Mononuclear cell (primary cell): ENCODE measurements around the gene SLC39A11. TPM values are rescaled to one million over a fixed set of nuclear protein-coding genes. Genes with fewer than 3 reads are reported as not detected.

Experiments
- H3K27me3 ChIP-seq: 2 replicates; pipeline ENCODE4 v1.6.0; 2011; ENCODE audit warnings: low read length, control low read depth; ENCODE audit not compliant: insufficient read depth
- H3K4me1 ChIP-seq: 2 replicates; pipeline ENCODE4 v1.5.1; 2011; ENCODE audit warnings: mild to moderate bottlenecking, low read length, control low read depth; ENCODE audit not compliant: insufficient read depth
- H3K4me3 ChIP-seq: 2 replicates; pipeline ENCODE4 v1.5.1; 2011; ENCODE audit warnings: mild to moderate bottlenecking, low read length, moderate library complexity
- H3K9me3 ChIP-seq: 2 replicates; pipeline ENCODE4 v1.5.1; 2011; ENCODE audit warnings: low read depth, mild to moderate bottlenecking, control low read depth, low read length
- total RNA-seq: library from RNA; depleted of rRNA; stranded (reverse); fragments of >200 nt; gene quantifications from one replicate; pipeline ENCODE4 v1.2.3, GENCODE V29; 2012

The SLC39A11 gene
- total RNA-seq, 1 donor, result 14.4 TPM

- no peaks in the 10 kb centered on the region for H3K9me3 ChIP-seq
- no peaks in the 10 kb centered on the region for H3K27me3 ChIP-seq
- no peak overlapping the region for H3K4me3 ChIP-seq
- H3K4me1 ChIP-seq, result no peaks in the 10 kb centered on the region
Measured at GRCh38 chr17:72677108-72677507, 415.4 kb downstream of the SLC39A11 start.

GRCh38 chr17:72672729-72673128 is 419.8 kb downstream of the SLC39A11 start:
- no peaks in the 10 kb centered on the region for H3K9me3 ChIP-seq
- no peaks in the 10 kb centered on the region for H3K4me1 ChIP-seq
- no peaks in the 10 kb centered on the region for H3K27me3 ChIP-seq
- H3K4me3 ChIP-seq, result no peak overlapping the region

GRCh38 chr17:72671016-72671415 is 421.5 kb downstream of the SLC39A11 start:
- Histone ChIP-seq H3K9me3 (no peaks in the 10 kb centered on the region), H3K4me1 (no peaks in the 10 kb centered on the region), H3K4me3 (no peak overlapping the region), H3K27me3 (no peaks in the 10 kb centered on the region)

- Histone ChIP-seq H3K27me3 (no peaks in the 10 kb centered on the region), H3K9me3 (no peaks in the 10 kb centered on the region), H3K4me1 (no peaks in the 10 kb centered on the region), H3K4me3 (no peak overlapping the region)
Measured at GRCh38 chr17:72667096-72668063, 425.1 kb downstream of the SLC39A11 start.

GRCh38 chr17:72665852-72666851 is 426.3 kb downstream of the SLC39A11 start:
- no peaks in the 10 kb centered on the region for H3K27me3 ChIP-seq

GRCh38 chr17:72662827-72663190 is 429.7 kb downstream of the SLC39A11 start:
- Histone ChIP-seq H3K9me3 (no peaks in the 10 kb centered on the region), H3K4me1 (no peaks in the 10 kb centered on the region), H3K27me3 (no peaks in the 10 kb centered on the region), H3K4me3 (no peak overlapping the region)

More at GRCh38 chr17:72665852-72666851, 426.3 kb downstream of the SLC39A11 start:
- no peak overlapping the region for H3K4me3 ChIP-seq
- H3K4me1 ChIP-seq, result no peaks in the 10 kb centered on the region
- no peaks in the 10 kb centered on the region for H3K9me3 ChIP-seq

- Histone ChIP-seq H3K27me3 (no peaks in the 10 kb centered on the region), H3K4me1 (no peaks in the 10 kb centered on the region), H3K9me3 (no peaks in the 10 kb centered on the region), H3K4me3 (no peak overlapping the region)
Measured at GRCh38 chr17:72661945-72662826, 430.3 kb downstream of the SLC39A11 start.

GRCh38 chr17:72661116-72661944 is 431.2 kb downstream of the SLC39A11 start:
- Histone ChIP-seq H3K9me3 (no peaks in the 10 kb centered on the region), H3K27me3 (no peaks in the 10 kb centered on the region), H3K4me1 (no peaks in the 10 kb centered on the region), H3K4me3 (no peak overlapping the region)

- no peaks in the 10 kb centered on the region for H3K9me3 ChIP-seq
- no peaks in the 10 kb centered on the region for H3K27me3 ChIP-seq
- no peak overlapping the region for H3K4me3 ChIP-seq
- H3K4me1 ChIP-seq, result no peaks in the 10 kb centered on the region
Measured at GRCh38 chr17:72660274-72661115, 432.0 kb downstream of the SLC39A11 start.

GRCh38 chr17:72659811-72660210 is 432.7 kb downstream of the SLC39A11 start:
- Histone ChIP-seq H3K27me3 (no peaks in the 10 kb centered on the region), H3K9me3 (no peaks in the 10 kb centered on the region), H3K4me1 (no peaks in the 10 kb centered on the region), H3K4me3 (no peak overlapping the region)

- no peak overlapping the region for H3K4me3 ChIP-seq
- no peaks in the 10 kb centered on the region for H3K27me3 ChIP-seq
- no peaks in the 10 kb centered on the region for H3K9me3 ChIP-seq
- H3K4me1 ChIP-seq, result no peaks in the 10 kb centered on the region
Measured at GRCh38 chr17:72658675-72659074, 433.8 kb downstream of the SLC39A11 start.

GRCh38 chr17:72657467-72658317 is 434.8 kb downstream of the SLC39A11 start:
- no peaks in the 10 kb centered on the region for H3K4me1 ChIP-seq
- H3K9me3 ChIP-seq, result no peaks in the 10 kb centered on the region
- no peaks in the 10 kb centered on the region for H3K27me3 ChIP-seq
- no peak overlapping the region for H3K4me3 ChIP-seq
